HepG2 (cell line): ENCODE data around the gene ZNF212. TPM values are rescaled to one million over a fixed set of nuclear protein-coding genes. Genes with fewer than 3 reads are reported as not detected.

ENCODE experiments used
- ARID4A ChIP-seq: sonication (generic); formaldehyde crosslinking; IDR thresholded peaks from 2 replicates; pipeline ENCODE4 v1.5.0; 2020; ENCODE audit warnings: mild to moderate bottlenecking, missing genetic modification reagents, borderline replicate concordance
- FOXK2 ChIP-seq: fragments of 450-650 bp; IDR thresholded peaks from 2 replicates; pipeline ENCODE4 v1.6.1; 2016
- GATAD1 ChIP-seq: IDR thresholded peaks from 2 replicates; pipeline ENCODE4 v1.6.1; 2016; ENCODE audit warnings: missing genetic modification reagents, missing compliant biosample characterization
- HOXA5 ChIP-seq: sonication (generic); formaldehyde crosslinking; IDR thresholded peaks from 2 replicates; pipeline ENCODE4 v1.4.0; 2020; ENCODE audit warnings: missing genetic modification reagents
- PBX2 ChIP-seq: IDR thresholded peaks from 2 replicates; pipeline ENCODE4 v1.6.1; 2016; ENCODE audit warnings: control low read depth
- RAD21 ChIP-seq: fragments of 450-650 bp; formaldehyde crosslinking; IDR thresholded peaks from 2 replicates; pipeline ENCODE4 v1.5.0; 2020; ENCODE audit warnings: mild to moderate bottlenecking
- SOX13 ChIP-seq, 3 experiments: fragments of 450-650 bp in 1 of 3; sonication (generic) in 1 of 3; formaldehyde crosslinking in 1 of 3; IDR thresholded peaks in 2 of 3; conservative IDR thresholded peaks in 1 of 3; 2 replicates each; pipeline versions ENCODE4 v1.5.0 to v1.6.1; 2016 to 2020; ENCODE audit warnings: antibody characterized with exemption in 1 of 3, mild to moderate bottlenecking in 1 of 3, missing compliant biosample characterization in 1 of 3, missing genetic modification reagents in 1 of 3, moderate library complexity in 1 of 3
- SP4 ChIP-seq: sonication (generic); formaldehyde crosslinking; IDR thresholded peaks from 2 replicates; pipeline ENCODE4 v1.8.1; 2023; ENCODE audit warnings: mild to moderate bottlenecking, missing genetic modification reagents
- ZSCAN5A ChIP-seq: sonication (generic); formaldehyde crosslinking; IDR thresholded peaks from 2 replicates; pipeline ENCODE4 v1.8.0; 2022; ENCODE audit warnings: mild to moderate bottlenecking, missing genetic modification reagents, borderline replicate concordance
- polyA plus RNA-seq, 8 experiments: library from polyadenylated mRNA; depleted of rRNA in 3 of 8; stranded (reverse) in 7 of 8; unstranded in 1 of 8; fragments of >200 nt; fragmentation: Illumina TruSeq in 4 of 8; extraction: Trizol in 4 of 8; gene quantifications; 2 replicates each; pipeline versions ENCODE4 v1.2.1 to v1.2.3, GENCODE V29; 2011 to 2016; ENCODE audit warnings: low read depth in 4 of 8, missing spikeins in 1 of 8, mixed read lengths in 1 of 8; ENCODE audit not compliant: insufficient read depth in 1 of 8
- total RNA-seq, 5 experiments: library from RNA; depleted of rRNA; stranded (reverse); fragments of >200 nt; fragmentation: Illumina TruSeq; extraction: Trizol; gene quantifications; 2 replicates each; pipeline ENCODE4 v1.2.3, GENCODE V29; 2016; ENCODE audit warnings: low read depth in 1 of 5
- TF ChIP-seq, protein P1 (sequence below): sonication (generic); formaldehyde crosslinking; IDR thresholded peaks from 2 replicates; pipeline ENCODE4 v1.5.1; 2020; ENCODE audit warnings: mild to moderate bottlenecking, moderate library complexity, missing genetic modification reagents
- TF ChIP-seq, protein P2 (sequence below): sonication (generic); formaldehyde crosslinking; IDR thresholded peaks from 2 replicates; pipeline ENCODE4 v1.5.0; 2020; ENCODE audit warnings: missing genetic modification reagents
- TF ChIP-seq, protein P3 (sequence below): sonication (generic); formaldehyde crosslinking; IDR thresholded peaks from 2 replicates; pipeline ENCODE4 v1.5.1; 2020; ENCODE audit warnings: mild to moderate bottlenecking, missing genetic modification reagents

Gene ZNF212
- total and polyA plus RNA-seq, 2 of the 13 experiments (the other 11 are each of a cell fraction or from before 2014, with no cell fraction given) = 2.6 to 3.8 TPM

DNA sequence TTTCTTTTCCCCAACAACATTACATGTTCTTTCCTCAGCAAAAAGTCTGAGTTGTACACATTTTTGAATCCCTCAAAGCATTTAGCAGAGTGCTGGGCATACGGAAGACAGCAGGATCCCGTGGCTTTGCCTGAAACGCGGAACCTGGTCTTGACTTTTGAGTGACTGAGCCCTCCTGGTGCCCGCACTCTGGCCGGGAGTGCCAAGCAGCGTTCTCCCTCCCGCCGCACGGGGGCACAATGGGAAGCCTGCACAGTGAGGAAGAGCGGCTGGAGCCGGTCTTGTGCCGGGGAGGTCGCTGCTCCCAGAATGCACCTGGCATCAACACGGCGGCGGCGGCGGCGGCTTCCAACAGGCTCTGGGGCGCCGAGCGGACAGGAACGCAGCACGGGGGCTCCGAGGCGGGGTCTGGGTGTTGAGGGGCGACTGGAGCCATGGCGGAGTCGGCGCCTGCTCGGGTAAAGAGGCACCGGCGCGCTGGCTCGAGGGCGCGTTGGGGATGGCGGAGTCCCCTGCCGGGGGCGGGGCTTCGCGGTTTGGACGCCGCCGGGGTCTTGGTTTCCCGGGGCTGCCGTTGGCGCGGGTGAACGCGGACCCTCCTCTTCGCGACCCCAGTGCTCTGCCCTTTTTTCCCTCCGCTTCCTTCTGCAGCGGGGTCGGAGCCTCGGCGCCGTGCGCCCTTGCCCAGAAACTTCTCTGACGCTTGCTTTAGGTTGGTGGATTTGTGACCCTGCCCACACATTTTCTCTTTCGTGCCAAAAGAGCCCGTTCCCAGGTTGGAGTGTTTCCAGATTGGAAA is at the start of gene ZNF212 (continued):
- peak; percentile 93 for TF ChIP-seq ARID4A (CRISPR knock-in tag)
- peak; percentile 62 for TF ChIP-seq HOXA5
- peak; percentile 45; the same call in 1 of the 2 replicates for TF ChIP-seq PBX2 (CRISPR knock-in tag)
- peak; percentile 77 for TF ChIP-seq SP4 (CRISPR knock-in tag)
- TF ChIP-seq, protein P1, sequence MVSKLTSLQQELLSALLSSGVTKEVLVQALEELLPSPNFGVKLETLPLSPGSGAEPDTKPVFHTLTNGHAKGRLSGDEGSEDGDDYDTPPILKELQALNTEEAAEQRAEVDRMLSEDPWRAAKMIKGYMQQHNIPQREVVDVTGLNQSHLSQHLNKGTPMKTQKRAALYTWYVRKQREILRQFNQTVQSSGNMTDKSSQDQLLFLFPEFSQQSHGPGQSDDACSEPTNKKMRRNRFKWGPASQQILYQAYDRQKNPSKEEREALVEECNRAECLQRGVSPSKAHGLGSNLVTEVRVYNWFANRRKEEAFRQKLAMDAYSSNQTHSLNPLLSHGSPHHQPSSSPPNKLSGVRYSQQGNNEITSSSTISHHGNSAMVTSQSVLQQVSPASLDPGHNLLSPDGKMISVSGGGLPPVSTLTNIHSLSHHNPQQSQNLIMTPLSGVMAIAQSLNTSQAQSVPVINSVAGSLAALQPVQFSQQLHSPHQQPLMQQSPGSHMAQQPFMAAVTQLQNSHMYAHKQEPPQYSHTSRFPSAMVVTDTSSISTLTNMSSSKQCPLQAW = peak; percentile 81; the same call in 1 of the 2 replicates
- TF ChIP-seq SOX13 (IDR thresholded peaks at IDR 0.05) = no peak
- peak in 1 of 2 experiments; percentile 41; a peak in 1 of 4 replicates for TF ChIP-seq SOX13 (CRISPR knock-in tag; conservative IDR thresholded peaks at IDR 0.05 in 1 of 2, IDR thresholded peaks at IDR 0.05 in 1 of 2)
- TF ChIP-seq ZSCAN5A = no peak
- TF ChIP-seq, protein P2, sequence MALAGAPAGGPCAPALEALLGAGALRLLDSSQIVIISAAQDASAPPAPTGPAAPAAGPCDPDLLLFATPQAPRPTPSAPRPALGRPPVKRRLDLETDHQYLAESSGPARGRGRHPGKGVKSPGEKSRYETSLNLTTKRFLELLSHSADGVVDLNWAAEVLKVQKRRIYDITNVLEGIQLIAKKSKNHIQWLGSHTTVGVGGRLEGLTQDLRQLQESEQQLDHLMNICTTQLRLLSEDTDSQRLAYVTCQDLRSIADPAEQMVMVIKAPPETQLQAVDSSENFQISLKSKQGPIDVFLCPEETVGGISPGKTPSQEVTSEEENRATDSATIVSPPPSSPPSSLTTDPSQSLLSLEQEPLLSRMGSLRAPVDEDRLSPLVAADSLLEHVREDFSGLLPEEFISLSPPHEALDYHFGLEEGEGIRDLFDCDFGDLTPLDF (CRISPR knock-in tag) = peak; percentile 52; the same call in 1 of the 2 replicates
- TF ChIP-seq, protein P3, sequence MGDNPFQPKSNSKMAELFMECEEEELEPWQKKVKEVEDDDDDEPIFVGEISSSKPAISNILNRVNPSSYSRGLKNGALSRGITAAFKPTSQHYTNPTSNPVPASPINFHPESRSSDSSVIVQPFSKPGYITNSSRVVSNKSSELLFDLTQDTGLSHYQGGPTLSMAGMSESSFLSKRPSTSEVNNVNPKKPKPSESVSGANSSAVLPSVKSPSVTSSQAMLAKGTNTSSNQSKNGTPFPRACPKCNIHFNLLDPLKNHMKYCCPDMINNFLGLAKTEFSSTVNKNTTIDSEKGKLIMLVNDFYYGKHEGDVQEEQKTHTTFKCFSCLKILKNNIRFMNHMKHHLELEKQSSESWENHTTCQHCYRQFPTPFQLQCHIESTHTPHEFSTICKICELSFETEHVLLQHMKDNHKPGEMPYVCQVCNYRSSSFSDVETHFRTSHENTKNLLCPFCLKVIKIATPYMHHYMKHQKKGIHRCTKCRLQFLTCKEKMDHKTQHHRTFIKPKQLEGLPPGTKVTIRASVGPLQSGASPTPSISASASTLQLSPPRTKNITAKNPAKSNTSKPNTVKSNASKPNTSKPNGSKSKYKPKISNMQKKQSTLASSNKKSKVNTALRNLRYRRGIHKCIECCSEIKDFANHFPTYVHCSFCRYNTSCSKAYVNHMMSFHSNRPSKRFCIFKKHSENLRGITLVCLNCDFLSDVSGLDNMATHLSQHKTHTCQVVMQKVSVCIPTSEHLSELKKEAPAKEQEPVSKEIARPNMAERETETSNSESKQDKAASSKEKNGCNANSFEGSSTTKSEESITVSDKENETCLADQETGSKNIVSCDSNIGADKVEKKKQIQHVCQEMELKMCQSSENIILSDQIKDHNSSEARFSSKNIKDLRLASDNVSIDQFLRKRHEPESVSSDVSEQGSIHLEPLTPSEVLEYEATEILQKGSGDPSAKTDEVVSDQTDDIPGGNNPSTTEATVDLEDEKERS (CRISPR knock-in tag) = no peak
- TF ChIP-seq FOXK2 = peak; percentile 56
- peak; percentile 57 for TF ChIP-seq RAD21
- TF ChIP-seq GATAD1 = peak; percentile 99
